HG03097 (cell line): Measurements from ENCODE around the gene CCDC27.
"Not testable (repeated sequence)": the region's sequence is repeated elsewhere in the genome, so short reads cannot be mapped to it uniquely, and the experiment has no call there.

Experiments used
- ATAC-seq: cut with Tn5 transposase; IDR thresholded peaks from one replicate; pipeline ENCODE4 v1.9.1; 2021; ENCODE audit not compliant: unreplicated experiment, low FRiP score

The CCDC27 gene

GRCh38 chr1:3788756-3789420 is 36.6 kb downstream of the CCDC27 start:
- no peak for ATAC-seq

GRCh38 chr1:3789421-3790300 is 37.4 kb downstream of the CCDC27 start:
- ATAC-seq, result no peak

GRCh38 chr1:3790500-3790923 is 38.3 kb downstream of the CCDC27 start:
- ATAC-seq, result no peak

- ATAC-seq, result no peak
These were observed 38.7 kb downstream of the CCDC27 start for GRCh38 chr1:3790952-3791351.

- ATAC-seq, result peak; percentile 15
These were observed 43.4 kb downstream of the CCDC27 start for GRCh38 chr1:3795453-3796214.

- ATAC-seq, result peak; percentile 93
These were observed 44.2 kb downstream of the CCDC27 start, which contains the start of gene LRRC47 for GRCh38 chr1:3796215-3797061. LRRC47 (minus strand) TSS chr1:3796498; CDS start chr1:3796476, 22 bp downstream.

- ATAC-seq, result no peak
These were observed 47.9 kb downstream of the CCDC27 start for GRCh38 chr1:3799976-3800685.

GRCh38 chr1:3800795-3801194 is 48.5 kb downstream of the CCDC27 start:
- not testable (repeated sequence) for ATAC-seq

- no peak for ATAC-seq
These were observed 51.8 kb downstream of the CCDC27 start for GRCh38 chr1:3803905-3804626.

- not testable (repeated sequence) for ATAC-seq
These were observed 52.3 kb downstream of the CCDC27 start for GRCh38 chr1:3804627-3804944.

- no peak for ATAC-seq
These were observed 52.8 kb downstream of the CCDC27 start for GRCh38 chr1:3805038-3805437.

GRCh38 chr1:3807769-3808168 is 55.5 kb downstream of the CCDC27 start:
- ATAC-seq, result no peak

GRCh38 chr1:3809680-3810079 is 57.4 kb downstream of the CCDC27 start:
- ATAC-seq, result no peak

GRCh38 chr1:3810149-3810761 is 58.0 kb downstream of the CCDC27 start:
- not testable (repeated sequence) for ATAC-seq

- no peak for ATAC-seq
These were observed 59.3 kb downstream of the CCDC27 start for GRCh38 chr1:3811595-3811911.

GRCh38 chr1:3814065-3814464 is 61.8 kb downstream of the CCDC27 start:
- ATAC-seq, result no peak

GRCh38 chr1:3814771-3815561 is 62.7 kb downstream of the CCDC27 start:
- ATAC-seq, result no peak
